GM23338 (cell line): ENCODE measurements around the gene KCNQ5. TPM values are rescaled to one million over a fixed set of nuclear protein-coding genes. Genes with fewer than 3 reads are reported as not detected.

Experiments
- ATAC-seq: fragments of 200-7000 bp; cut with Tn5 transposase; 3 replicates; pipeline ENCODE4 v1.9.1; 2020
- DNase-seq: peaks from one replicate; pipeline ENCODE4 v3.0.0-alpha.2; 2015; ENCODE audit warnings: low spot score
- H2AFZ ChIP-seq: fragments of 200-600 bp; sonication (generic); 2 replicates; pipeline ENCODE4 v1.8.0; 2016; ENCODE audit warnings: antibody characterized with exemption, mild to moderate bottlenecking, moderate library complexity
- H3F3A ChIP-seq: fragments of 200-600 bp; sonication (generic); replicated peaks from 2 replicates; pipeline ENCODE4 v1.8.0; 2017; ENCODE audit warnings: antibody characterized with exemption, mixed run types, low read depth
- H3K27ac ChIP-seq: fragments of 200-600 bp; sonication (generic); 2 replicates; pipeline ENCODE4 v1.6.1; 2016; ENCODE audit warnings: low read depth
- H3K27me3 ChIP-seq: fragments of 200-600 bp; sonication (generic); 2 replicates; pipeline ENCODE4 v1.8.0; 2016; ENCODE audit warnings: mild to moderate bottlenecking, mixed run types, moderate library complexity; ENCODE audit not compliant: insufficient read depth
- H3K36me3 ChIP-seq: fragments of 200-600 bp; sonication (generic); 2 replicates; pipeline ENCODE4 v1.8.0; 2016; ENCODE audit warnings: mild to moderate bottlenecking; ENCODE audit not compliant: insufficient read depth
- H3K4me1 ChIP-seq: fragments of 200-600 bp; sonication (generic); 2 replicates; pipeline ENCODE4 v1.8.0; 2016; ENCODE audit warnings: mild to moderate bottlenecking, moderate library complexity; ENCODE audit not compliant: insufficient read depth
- H3K4me2 ChIP-seq: fragments of 200-600 bp; sonication (generic); 2 replicates; pipeline ENCODE4 v1.7.1; 2017; ENCODE audit warnings: mixed run types
- H3K4me3 ChIP-seq: fragments of 200-600 bp; sonication (generic); 2 replicates; pipeline ENCODE4 v1.6.1; 2016; ENCODE audit warnings: mixed run types
- H3K79me2 ChIP-seq: fragments of 200-600 bp; sonication (generic); replicated peaks from 2 replicates; pipeline ENCODE4 v1.8.0; 2017; ENCODE audit warnings: mild to moderate bottlenecking; ENCODE audit not compliant: insufficient read depth
- H3K9me2 ChIP-seq: fragments of 200-600 bp; sonication (generic); 2 replicates; pipeline ENCODE4 v1.8.0; 2017; ENCODE audit not compliant: insufficient read depth
- H4K20me1 ChIP-seq: fragments of 200-600 bp; sonication (generic); replicated peaks from 2 replicates; pipeline ENCODE4 v1.8.0; 2017; ENCODE audit warnings: mild to moderate bottlenecking; ENCODE audit not compliant: insufficient read depth
- H3K27ac Mint-ChIP-seq: 2 replicates; pipeline ENCODE4 v1.8.0; 2020; ENCODE audit warnings: inconsistent platforms, mild to moderate bottlenecking, moderate library complexity, mixed read lengths
- H3K27me3 Mint-ChIP-seq: 3 replicates; pipeline ENCODE4 v1.8.0; 2022; ENCODE audit warnings: low read depth, mild to moderate bottlenecking, moderate library complexity, mixed read lengths, inconsistent platforms; ENCODE audit not compliant: insufficient read depth, poor library complexity
- H3K36me3 Mint-ChIP-seq: 3 replicates; pipeline ENCODE4 v1.8.0; 2021; ENCODE audit warnings: low read depth, mild to moderate bottlenecking, inconsistent platforms, moderate library complexity, mixed read lengths
- H3K4me1 Mint-ChIP-seq: 3 replicates; pipeline ENCODE4 v1.8.0; 2020; ENCODE audit warnings: mild to moderate bottlenecking, inconsistent platforms, mixed read lengths
- H3K4me3 Mint-ChIP-seq: 3 replicates; pipeline ENCODE4 v1.8.0; 2021; ENCODE audit warnings: moderate library complexity, mild to moderate bottlenecking, inconsistent platforms, mixed read lengths
- H3K9me3 Mint-ChIP-seq: 3 replicates; pipeline ENCODE4 v1.8.0; 2020; ENCODE audit warnings: moderate library complexity, mild to moderate bottlenecking, inconsistent platforms, mixed read lengths
- CREB1 ChIP-seq: fragments of 250-450 bp; sonication (Bioruptor Pico); IDR thresholded peaks from 2 replicates; pipeline ENCODE4 v1.5.0; 2020; ENCODE audit warnings: low read depth, mild to moderate bottlenecking, moderate library complexity
- EZH2 ChIP-seq: fragments of 200-600 bp; sonication (generic); IDR thresholded peaks from one replicate; pipeline ENCODE4 v1.8.0; 2017; ENCODE audit warnings: antibody characterized with exemption, mild to moderate bottlenecking, low read depth; ENCODE audit not compliant: unreplicated experiment
- JUNB ChIP-seq: IDR thresholded peaks from one replicate; pipeline ENCODE4 v1.6.1; 2016; ENCODE audit warnings: antibody characterized with exemption; ENCODE audit not compliant: unreplicated experiment
- NANOG ChIP-seq: IDR thresholded peaks from 2 replicates; pipeline ENCODE4 v1.6.1; 2016; ENCODE audit warnings: antibody characterized with exemption, borderline replicate concordance
- POLR2AphosphoS5 ChIP-seq: IDR thresholded peaks from 2 replicates; pipeline ENCODE4 v1.6.1; 2016; ENCODE audit warnings: antibody characterized with exemption, low read depth
- REST ChIP-seq: IDR thresholded peaks from one replicate; pipeline ENCODE4 v1.6.1; 2018; ENCODE audit warnings: antibody characterized with exemption; ENCODE audit not compliant: unreplicated experiment
- STAT1 ChIP-seq: IDR thresholded peaks from one replicate; pipeline ENCODE4 v1.6.1; 2016; ENCODE audit warnings: antibody characterized with exemption; ENCODE audit not compliant: unreplicated experiment
- ZNF114 ChIP-seq: fragments of 250-450 bp; sonication (Bioruptor Pico); IDR thresholded peaks from 2 replicates; pipeline ENCODE4 v1.5.0; 2020; ENCODE audit warnings: mild to moderate bottlenecking, moderate library complexity
- ZNF331 ChIP-seq: fragments of 250-450 bp; sonication (Bioruptor Pico); IDR thresholded peaks from 2 replicates; pipeline ENCODE4 v1.5.0; 2020; ENCODE audit warnings: low read depth, mild to moderate bottlenecking, moderate library complexity
- ZNF462 ChIP-seq: fragments of 250-450 bp; sonication (Bioruptor Pico); IDR thresholded peaks from 2 replicates; pipeline ENCODE4 v1.5.0; 2020; ENCODE audit warnings: mild to moderate bottlenecking, moderate library complexity
- polyA plus RNA-seq: library from polyadenylated mRNA; unstranded; fragments of >200 nt; fragmentation: Nextera tagmentation; extraction: Ambion mirVana; gene quantifications from 2 replicates; pipeline ENCODE4 v1.2.1, GENCODE V29; 2016
- total RNA-seq: library from RNA; depleted of rRNA; stranded (reverse); fragments of >200 nt; shearing (Covaris generic); gene quantifications from 2 replicates; pipeline ENCODE4 v1.2.3, GENCODE V29; 2014
- TF ChIP-seq, protein P1 (sequence below), 2 experiments: fragments of 200-600 bp in 1 of 2; sonication (generic) in 1 of 2; conservative IDR thresholded peaks; 2 replicates each; pipeline versions ENCODE4 v1.5.1 to v1.6.1; 2016 to 2017; ENCODE audit warnings: antibody characterized with exemption in 2 of 2, low read depth in 2 of 2, mild to moderate bottlenecking in 2 of 2, moderate library complexity in 1 of 2

KCNQ5 gene
- total and polyA plus RNA-seq, 2 experiments from 2014 or later = 0.68 to 0.87 TPM

GRCh38 chr6:73088138-73088813 lies 466.4 kb downstream of the KCNQ5 start:
- Mint-ChIP-seq H3K36me3 (no peaks in the 10 kb centered on the region; the same call in 2 of the 3 replicates), H3K4me3 (no peak overlapping the region), H3K4me1 (peaks cover 19% of the 10 kb centered on the region), H3K27ac (no peak overlapping the region; the same call in 1 of the 2 replicates), H3K27me3 (no peaks in the 10 kb centered on the region), H3K9me3 (no peaks in the 10 kb centered on the region; the same call in 2 of the 3 replicates)
- Histone ChIP-seq H3K27ac (no peak overlapping the region), H2AFZ (peak overlapping the region; percentile 67), H3K4me1 (peaks cover 16% of the 10 kb centered on the region; the same call in 1 of the 2 replicates), H3K36me3 (no peaks in the 10 kb centered on the region), H3K79me2 (no peaks in the 10 kb centered on the region), H4K20me1 (no peaks in the 10 kb centered on the region), H3K4me2 (no peak overlapping the region), H3K4me3 (no peak overlapping the region), H3K27me3 (no peaks in the 10 kb centered on the region), H3F3A (no peaks in the 10 kb centered on the region), H3K9me2 (no peaks in the 10 kb centered on the region; the same call in 1 of the 2 replicates)
- no peak for DNase-seq
- no peak for ATAC-seq
- no peak for TF ChIP-seq POLR2AphosphoS5
- no peak for TF ChIP-seq EZH2
- TF ChIP-seq NANOG = no peak
- TF ChIP-seq ZNF462 (CRISPR knock-in tag) = no peak
- no peak for TF ChIP-seq ZNF114 (CRISPR knock-in tag)
- no peak for TF ChIP-seq CREB1 (CRISPR knock-in tag)
- TF ChIP-seq JUNB = no peak
- TF ChIP-seq, protein P1, sequence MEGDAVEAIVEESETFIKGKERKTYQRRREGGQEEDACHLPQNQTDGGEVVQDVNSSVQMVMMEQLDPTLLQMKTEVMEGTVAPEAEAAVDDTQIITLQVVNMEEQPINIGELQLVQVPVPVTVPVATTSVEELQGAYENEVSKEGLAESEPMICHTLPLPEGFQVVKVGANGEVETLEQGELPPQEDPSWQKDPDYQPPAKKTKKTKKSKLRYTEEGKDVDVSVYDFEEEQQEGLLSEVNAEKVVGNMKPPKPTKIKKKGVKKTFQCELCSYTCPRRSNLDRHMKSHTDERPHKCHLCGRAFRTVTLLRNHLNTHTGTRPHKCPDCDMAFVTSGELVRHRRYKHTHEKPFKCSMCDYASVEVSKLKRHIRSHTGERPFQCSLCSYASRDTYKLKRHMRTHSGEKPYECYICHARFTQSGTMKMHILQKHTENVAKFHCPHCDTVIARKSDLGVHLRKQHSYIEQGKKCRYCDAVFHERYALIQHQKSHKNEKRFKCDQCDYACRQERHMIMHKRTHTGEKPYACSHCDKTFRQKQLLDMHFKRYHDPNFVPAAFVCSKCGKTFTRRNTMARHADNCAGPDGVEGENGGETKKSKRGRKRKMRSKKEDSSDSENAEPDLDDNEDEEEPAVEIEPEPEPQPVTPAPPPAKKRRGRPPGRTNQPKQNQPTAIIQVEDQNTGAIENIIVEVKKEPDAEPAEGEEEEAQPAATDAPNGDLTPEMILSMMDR (conservative IDR thresholded peaks at IDR 0.05; ENCODE audit: low read depth in 2 of 2) = no peak
- no peak for TF ChIP-seq ZNF331
- no peak for TF ChIP-seq REST
- TF ChIP-seq STAT1 = no peak
